Common myeloid progenitor, CD34-positive (primary cell): Measurements from ENCODE around the gene CERKL.

Experiments used
- CTCF ChIA-PET: fragments of 350-600 bp; sonication (Branson Sonifier 250); formaldehyde crosslinking; loops from one replicate; lab custom pipeline; 2021; ENCODE audit warnings: antibody characterized with exemption; lab: Charles Lee
- POLR2A ChIA-PET: fragments of 350-600 bp; sonication (Branson Sonifier 250); formaldehyde crosslinking; loops from one replicate; lab custom pipeline; 2021; ENCODE audit warnings: antibody characterized with exemption; lab: Charles Lee
- DNase-seq, 3 donors: peaks; one replicate each; pipeline versions ENCODE4 v3.0.0 to v3.0.0-alpha.2; 2013
- H3K27ac ChIP-seq, 2 experiments: 1 replicate in 1 of 2; 2 replicates in 1 of 2; pipeline ENCODE4 v1.7.0; 2013; ENCODE audit warnings: inconsistent platforms in 2 of 2, low read length in 2 of 2, mild to moderate bottlenecking in 2 of 2, low read depth in 1 of 2, moderate library complexity in 1 of 2; ENCODE audit not compliant: severe bottlenecking in 2 of 2, insufficient read depth in 1 of 2, poor library complexity in 1 of 2
- H3K27me3 ChIP-seq, 5 experiments: replicated peaks in 2 of 5; 1 replicate in 3 of 5; 2 replicates in 2 of 5; pipeline versions ENCODE4 v1.6.1 to v1.7.0; 2013; ENCODE audit warnings: low read length in 4 of 5, mild to moderate bottlenecking in 2 of 5, moderate library complexity in 2 of 5, inconsistent platforms in 1 of 5; ENCODE audit not compliant: insufficient read depth in 5 of 5, control insufficient read depth in 4 of 5
- H3K36me3 ChIP-seq, 4 experiments: 1 replicate in 2 of 4; 2 replicates in 2 of 4; pipeline versions ENCODE4 v1.6.1 to v1.7.0; 2013; ENCODE audit warnings: low read length in 3 of 4, control low read depth in 1 of 4, mild to moderate bottlenecking in 1 of 4; ENCODE audit not compliant: control insufficient read depth in 4 of 4, insufficient read depth in 4 of 4
- H3K4me1 ChIP-seq, 4 experiments: 1 replicate in 3 of 4; 2 replicates in 1 of 4; pipeline versions ENCODE4 v1.6.1 to v1.7.1; 2013; ENCODE audit warnings: low read length in 3 of 4, mild to moderate bottlenecking in 3 of 4, control low read depth in 1 of 4, inconsistent platforms in 1 of 4, moderate library complexity in 1 of 4; ENCODE audit not compliant: control insufficient read depth in 4 of 4, insufficient read depth in 4 of 4; ENCODE audit errors: control extremely low read depth in 1 of 4
- H3K4me3 ChIP-seq, 7 experiments: 1 replicate in 4 of 7; 2 replicates in 3 of 7; pipeline versions ENCODE4 v1.5.1 to v1.7.0; 2013; ENCODE audit warnings: mild to moderate bottlenecking in 7 of 7, low read length in 6 of 7, moderate library complexity in 6 of 7, inconsistent platforms in 2 of 7, low read depth in 2 of 7, control low read depth in 1 of 7; ENCODE audit not compliant: insufficient read depth in 4 of 7, control insufficient read depth in 1 of 7; ENCODE audit errors: extremely low read depth in 1 of 7
- H3K9me3 ChIP-seq, 5 experiments: 1 replicate in 4 of 5; 2 replicates in 1 of 5; pipeline versions ENCODE4 v1.6.1 to v1.7.1; 2013; ENCODE audit warnings: low read length in 4 of 5, mild to moderate bottlenecking in 2 of 5, inconsistent platforms in 1 of 5, low read depth in 1 of 5, moderate library complexity in 1 of 5; ENCODE audit not compliant: control insufficient read depth in 4 of 5, insufficient read depth in 2 of 5; ENCODE audit errors: control extremely low read depth in 1 of 5
- WGBS: methylation state at CpG from one replicate; pipeline ENCODE4 v1.1.5; 2013; ENCODE audit not compliant: insufficient coverage; 5-methylcytosine and 5-hydroxymethylcytosine counted together

Gene CERKL

GRCh38 chr2:181499231-181499630 is 157.7 kb downstream of the CERKL start:
- no peaks in the 10 kb centered on the region for H3K9me3 ChIP-seq
- H3K27me3 ChIP-seq, result no peaks in the 10 kb centered on the region
- WGBS, result 100% methylated on average over 2 of the region's 4 CpGs
- ChIA-PET CTCF (interaction anchor here (1.2 kb wide), 1 partner anchor 15 kb away, joined by 4 read pairs; no protein-coding TSS in a partner anchor), POLR2A (interaction anchor here (0.9 kb wide), 1 partner anchor 10 kb away, joined by 3 read pairs; no protein-coding TSS in a partner anchor)
- peaks cover 20 to 93% (median 64%) of the 10 kb centered on the region in 4 experiments for H3K36me3 ChIP-seq
- H3K4me1 ChIP-seq, result no peaks in the 10 kb centered on the region
- no peak overlapping the region for H3K27ac ChIP-seq
- no peak overlapping the region for H3K4me3 ChIP-seq
- no peak for DNase-seq
